Cardiac muscle cell (in vitro differentiated cells and primary cell): Measurements from ENCODE around the gene MYOM1. TPM values are rescaled to one million over a fixed set of nuclear protein-coding genes. Genes with fewer than 3 reads are reported as not detected.

Experiments
- DNase-seq, 2 donors: peaks; one replicate each; pipeline versions ENCODE4 v3.0.0 to v3.0.0-alpha.2; 2010 to 2017; ENCODE audit warnings: low read depth in 1 of 2, low spot score in 1 of 2
- H3K27ac ChIP-seq: fragments of 200-600 bp; sonication (generic); 2 replicates; pipeline ENCODE4 v1.5.1; 2016
- H3K27me3 ChIP-seq: fragments of 200-600 bp; sonication (generic); 2 replicates; pipeline ENCODE4 v1.6.0; 2016; ENCODE audit warnings: control low read depth
- H3K36me3 ChIP-seq: fragments of 200-600 bp; sonication (generic); 2 replicates; pipeline ENCODE4 v1.5.1; 2016; ENCODE audit warnings: control low read depth
- H3K4me1 ChIP-seq: fragments of 200-600 bp; sonication (generic); 2 replicates; pipeline ENCODE4 v1.8.1; 2017; ENCODE audit warnings: low read depth, mild to moderate bottlenecking, mixed run types
- H3K4me3 ChIP-seq: fragments of 200-600 bp; sonication (generic); 2 replicates; pipeline ENCODE4 v1.5.1; 2016; ENCODE audit warnings: mild to moderate bottlenecking
- H3K9me3 ChIP-seq: fragments of 200-600 bp; sonication (generic); 2 replicates; pipeline ENCODE4 v1.5.1; 2017; ENCODE audit warnings: low read depth, mild to moderate bottlenecking, control low read depth
- CTCF ChIP-seq: IDR thresholded peaks from 2 replicates; pipeline ENCODE4 v1.5.1; 2012; ENCODE audit warnings: low read depth, mild to moderate bottlenecking, low read length
- polyA plus RNA-seq: library from polyadenylated mRNA; unstranded; fragments of >200 nt; fragmentation: Nextera tagmentation; extraction: Ambion mirVana; gene quantifications from 2 replicates; pipeline ENCODE4 v1.2.1, GENCODE V29; 2016
- total RNA-seq: library from RNA; depleted of rRNA; stranded (reverse); fragments of >200 nt; gene quantifications from 2 replicates; pipeline ENCODE4 v1.2.3, GENCODE V29; 2016

MYOM1 gene
- total and polyA plus RNA-seq, 2 experiments from 2014 or later, result 194 to 219 TPM

GRCh38 chr18:3192752-3193151 lies 27.0 kb downstream of the MYOM1 start:
- no peak for TF ChIP-seq CTCF
- DNase-seq, result no peak

GRCh38 chr18:3192286-3192685 lies 27.5 kb downstream of the MYOM1 start:
- Histone ChIP-seq H3K36me3 (peaks cover 57% of the 10 kb centered on the region), H3K4me1 (peaks cover 36% of the 10 kb centered on the region), H3K27me3 (no peaks in the 10 kb centered on the region), H3K9me3 (no peaks in the 10 kb centered on the region), H3K4me3 (no peak overlapping the region), H3K27ac (peak overlapping the region; percentile 63)
- TF ChIP-seq CTCF, result no peak
- no peak for DNase-seq

More at GRCh38 chr18:3192752-3193151, 27.0 kb downstream of the MYOM1 start:
- no peaks in the 10 kb centered on the region for H3K27me3 ChIP-seq
- H3K9me3 ChIP-seq, result no peaks in the 10 kb centered on the region
- peaks cover 53% of the 10 kb centered on the region for H3K36me3 ChIP-seq
- H3K4me1 ChIP-seq, result peaks cover 38% of the 10 kb centered on the region
- H3K4me3 ChIP-seq, result no peak overlapping the region
- H3K27ac ChIP-seq, result peak overlapping the region; percentile 63

GRCh38 chr18:3190610-3191009 lies 29.2 kb downstream of the MYOM1 start:
- TF ChIP-seq CTCF, result no peak
- H3K27ac ChIP-seq, result peak overlapping the region; percentile 63
- no peaks in the 10 kb centered on the region for H3K9me3 ChIP-seq
- H3K36me3 ChIP-seq, result peaks cover 70% of the 10 kb centered on the region
- no peak for DNase-seq
- H3K4me1 ChIP-seq, result peaks cover 20% of the 10 kb centered on the region
- H3K27me3 ChIP-seq, result no peaks in the 10 kb centered on the region
- H3K4me3 ChIP-seq, result no peak overlapping the region

- no peak for DNase-seq
- Histone ChIP-seq H3K4me1 (peaks cover 12% of the 10 kb centered on the region), H3K9me3 (no peaks in the 10 kb centered on the region), H3K27ac (no peak overlapping the region), H3K36me3 (peaks cover 77% of the 10 kb centered on the region), H3K4me3 (no peak overlapping the region), H3K27me3 (no peaks in the 10 kb centered on the region)
- TF ChIP-seq CTCF, result no peak
Observed at GRCh38 chr18:3189884-3190283, 29.9 kb downstream of the MYOM1 start.

GRCh38 chr18:3186678-3187658 lies 32.8 kb downstream of the MYOM1 start:
- Histone ChIP-seq H3K9me3 (no peaks in the 10 kb centered on the region), H3K4me1 (peaks cover 2% of the 10 kb centered on the region), H3K4me3 (no peak overlapping the region), H3K36me3 (peaks cover 79% of the 10 kb centered on the region), H3K27ac (peak overlapping the region; percentile 9), H3K27me3 (no peaks in the 10 kb centered on the region)
- peak; percentile 18 to 73 for DNase-seq
- peak; percentile 44 for TF ChIP-seq CTCF
